HG03097 (cell line): ENCODE measurements around the gene GFRA4.

ENCODE experiments used
- ATAC-seq: cut with Tn5 transposase; IDR thresholded peaks from one replicate; pipeline ENCODE4 v1.9.1; 2021; ENCODE audit not compliant: unreplicated experiment, low FRiP score

The GFRA4 gene

GRCh38 chr20:3658019-3658715, 5.0 kb downstream of the GFRA4 start:
- no peak for ATAC-seq

- no peak for ATAC-seq
Observed at GRCh38 chr20:3655131-3655405, 8.1 kb downstream of the GFRA4 start.

- no peak for ATAC-seq
Observed at GRCh38 chr20:3654326-3655130, 8.7 kb downstream of the GFRA4 start.

- ATAC-seq: no peak
Observed at GRCh38 chr20:3653921-3654320, 9.3 kb downstream of the GFRA4 start.

GRCh38 chr20:3652676-3653596, 10.3 kb downstream of the GFRA4 start:
- no peak for ATAC-seq

GRCh38 chr20:3652221-3652620, 11.0 kb downstream of the GFRA4 start:
- ATAC-seq: no peak

- ATAC-seq: no peak
Observed at GRCh38 chr20:3651204-3651962, 11.8 kb downstream of the GFRA4 start.

- ATAC-seq: no peak
Observed at GRCh38 chr20:3648951-3649350, 14.2 kb downstream of the GFRA4 start.

GRCh38 chr20:3647473-3647872, 15.7 kb downstream of the GFRA4 start:
- ATAC-seq: no peak

- ATAC-seq: no peak
Observed at GRCh38 chr20:3646651-3647050, 16.5 kb downstream of the GFRA4 start.

- no peak for ATAC-seq
Observed at GRCh38 chr20:3646067-3646440, 17.1 kb downstream of the GFRA4 start.

- ATAC-seq: no peak
Observed at GRCh38 chr20:3645309-3646066, 17.7 kb downstream of the GFRA4 start.

GRCh38 chr20:3640259-3640658, 22.9 kb downstream of the GFRA4 start:
- ATAC-seq: no peak

- ATAC-seq: no peak
Observed at GRCh38 chr20:3635346-3635745, 27.9 kb downstream of the GFRA4 start.

- no peak for ATAC-seq
Observed at GRCh38 chr20:3633913-3634478, 29.2 kb downstream of the GFRA4 start.

- no peak for ATAC-seq
Observed at GRCh38 chr20:3632311-3633004, 30.7 kb downstream of the GFRA4 start.

- no peak for ATAC-seq
Observed at GRCh38 chr20:3631534-3631933, 31.7 kb downstream of the GFRA4 start.

- no peak for ATAC-seq
Observed at GRCh38 chr20:3630429-3630828, 32.8 kb downstream of the GFRA4 start.

GRCh38 chr20:3629893-3630292, 33.3 kb downstream of the GFRA4 start:
- ATAC-seq: no peak
